Stomach (tissue), 9 donors: Measurements from ENCODE around the gene PRRX2. TPM values are rescaled to one million over a fixed set of nuclear protein-coding genes. Genes with fewer than 3 reads are reported as not detected.

Experiments used
- DNase-seq, 2 donors: peaks; one replicate each; pipeline versions ENCODE4 v3.0.0 to v3.0.0-alpha.2; 2013 to 2019
- H3K27ac ChIP-seq, 5 donors: fragments of 200-600 bp in 4 of 5; sonication (generic) in 4 of 5; one replicate each; pipeline ENCODE4 v1.5.1; 2013 to 2019; ENCODE audit warnings: mild to moderate bottlenecking in 1 of 5, moderate library complexity in 1 of 5
- H3K27me3 ChIP-seq, 3 donors: fragments of 200-600 bp; sonication (generic); one replicate each; pipeline ENCODE4 v1.5.1; 2017 to 2019; ENCODE audit warnings: mixed run types in 1 of 3
- H3K36me3 ChIP-seq, 4 donors: fragments of 200-600 bp; sonication (generic); 1 replicate in 3 of 4; 2 replicates in 1 of 4; pipeline ENCODE4 v1.5.1; 2016 to 2019
- H3K4me1 ChIP-seq, 4 donors: fragments of 200-600 bp; sonication (generic); one replicate each; pipeline ENCODE4 v1.5.1; 2016 to 2019
- H3K4me3 ChIP-seq, 4 donors: fragments of 200-600 bp; sonication (generic) in 3 of 4; one replicate each; pipeline ENCODE4 v1.5.1; 2016 to 2019; ENCODE audit warnings: mild to moderate bottlenecking in 1 of 4
- H3K9me3 ChIP-seq, 4 donors: fragments of 200-600 bp; sonication (generic); one replicate each; pipeline ENCODE4 v1.5.1; 2016 to 2019
- EP300 ChIP-seq: sonication (generic); formaldehyde crosslinking; IDR thresholded peaks from one replicate; pipeline ENCODE4 v1.6.1; 2017; ENCODE audit warnings: antibody characterized with exemption
- POLR2A ChIP-seq, 4 donors: fragments of 450-650 bp; IDR thresholded peaks; one replicate each; pipeline ENCODE4 v1.6.1; 2016; ENCODE audit warnings: antibody characterized with exemption in 4 of 4, control low read depth in 2 of 4, mild to moderate bottlenecking in 1 of 4, moderate library complexity in 1 of 4
- POLR2AphosphoS5 ChIP-seq, 3 donors: sonication (generic); formaldehyde crosslinking; IDR thresholded peaks; one replicate each; pipeline ENCODE4 v1.6.1; 2016; ENCODE audit warnings: antibody characterized with exemption in 3 of 3
- WGBS, 5 donors: extraction: QIAGEN DNeasy Blood & Tissue Kit in 3 of 5; methylation state at CpG; one replicate each; pipeline versions ENCODE4 v1.1.5 to v1.1.7; 2013 to 2018; 5-methylcytosine and 5-hydroxymethylcytosine counted together
- intact Hi-C: fragments of 100-400 bp; cut with DNase I; formaldehyde crosslinking; loops from one replicate; pipeline ENCODE4 v1.15.1; 2023; ENCODE audit warnings: low total_unique reads
- polyA plus RNA-seq, 3 donors: library from polyadenylated mRNA; stranded (reverse); fragments of 200-250 nt; gene quantifications; one replicate each; pipeline ENCODE4 v1.2.3, GENCODE V29; 2013
- total RNA-seq, 5 donors: library from RNA; depleted of rRNA; stranded (reverse); fragments of >200 nt; gene quantifications; one replicate each; pipeline versions ENCODE4 v1.1.0 to v1.2.3, GENCODE V29; 2014 to 2016
- TF ChIP-seq, protein P1 (sequence below), 7 experiments: fragments of 450-650 bp in 4 of 7; fragments of 200-600 bp in 3 of 7; sonication (generic) in 3 of 7; IDR thresholded peaks; one replicate each; pipeline ENCODE4 v1.5.1; 2016 to 2019; ENCODE audit warnings: antibody characterized with exemption in 7 of 7, control low read depth in 2 of 7, mild to moderate bottlenecking in 1 of 7
- donor health status: healthy with polysubstance abuse.
- donor health status: Bipolar disorder and iron deficiency.
- donor health status: healthy.

The PRRX2 gene
- total and polyA plus RNA-seq, 8 donors = 0.87 to 8.4 (median 3.0) TPM; not detected in 2

DNA sequence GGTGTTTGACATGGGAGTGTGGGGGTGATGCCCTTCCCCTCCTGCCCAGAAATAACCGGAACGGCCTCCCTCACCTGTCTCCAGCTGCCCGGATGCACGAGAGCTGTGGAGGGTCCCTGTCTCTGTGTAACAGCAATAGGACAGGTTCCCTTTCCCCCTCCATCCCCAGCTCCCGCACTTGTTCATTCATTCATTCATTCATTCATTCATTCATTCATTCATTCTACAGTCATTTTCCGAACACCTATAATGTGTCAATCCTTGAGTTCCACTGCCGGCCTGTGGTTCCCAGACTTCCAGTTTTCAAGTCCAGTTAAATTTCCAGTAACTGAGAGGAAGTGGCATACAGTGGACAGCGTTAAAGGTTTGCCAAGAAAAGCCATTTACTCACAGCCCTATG, 7.3 kb downstream of the PRRX2 start:
- intact Hi-C loops = no loop called here
- no peak overlapping the region for H3K4me3 ChIP-seq
- TF ChIP-seq POLR2AphosphoS5 (IDR thresholded peaks at IDR 0.05) = no peak
- H3K36me3 ChIP-seq = no peaks in the 10 kb centered on the region
- H3K4me1 ChIP-seq = peaks cover 0 to 4% (median 0%) of the 10 kb centered on the region in 4 donors
- no peaks in the 10 kb centered on the region for H3K9me3 ChIP-seq
- no peak for DNase-seq
- no peak overlapping the region for H3K27ac ChIP-seq
- peaks cover 0 to 69% (median 1%) of the 10 kb centered on the region in 3 donors for H3K27me3 ChIP-seq
- 77 to 89% (median 84%) methylated on average over 8 of the region's 8 CpGs for WGBS, 5 donors

DNA sequence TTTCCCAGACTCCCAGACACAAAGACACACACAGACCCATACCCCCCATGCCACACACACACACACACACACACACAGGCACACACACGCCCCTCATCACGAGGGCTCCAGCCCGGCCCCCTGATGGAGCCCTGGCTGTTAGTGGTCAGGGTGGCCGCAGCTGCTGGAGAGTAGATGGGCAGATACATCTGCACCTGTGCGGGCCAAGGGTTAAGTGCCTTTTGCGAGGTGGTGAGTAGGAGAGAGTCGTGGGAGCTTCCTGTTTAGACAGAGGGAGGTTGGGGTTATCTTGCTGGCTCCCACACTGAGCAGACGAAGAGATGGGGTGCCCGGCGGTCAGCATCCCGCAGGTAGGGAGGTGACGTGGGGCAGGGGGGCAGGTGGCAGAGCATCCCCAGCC, 8.2 kb downstream of the PRRX2 start:
- 50 to 70% (median 58%) methylated on average over 7 to 12 of the region's 12 CpGs for WGBS, 5 donors
- Histone ChIP-seq H3K27ac (no peak overlapping the region), H3K36me3 (no peaks in the 10 kb centered on the region), H3K27me3 (peaks cover 0 to 67% (median 0%) of the 10 kb centered on the region in 3 donors), H3K4me3 (no peak overlapping the region), H3K4me1 (peaks cover 0 to 4% (median 0%) of the 10 kb centered on the region in 4 donors), H3K9me3 (no peaks in the 10 kb centered on the region)
- DNase-seq = no peak
- intact Hi-C loops = no loop called here
- TF ChIP-seq, protein P1, sequence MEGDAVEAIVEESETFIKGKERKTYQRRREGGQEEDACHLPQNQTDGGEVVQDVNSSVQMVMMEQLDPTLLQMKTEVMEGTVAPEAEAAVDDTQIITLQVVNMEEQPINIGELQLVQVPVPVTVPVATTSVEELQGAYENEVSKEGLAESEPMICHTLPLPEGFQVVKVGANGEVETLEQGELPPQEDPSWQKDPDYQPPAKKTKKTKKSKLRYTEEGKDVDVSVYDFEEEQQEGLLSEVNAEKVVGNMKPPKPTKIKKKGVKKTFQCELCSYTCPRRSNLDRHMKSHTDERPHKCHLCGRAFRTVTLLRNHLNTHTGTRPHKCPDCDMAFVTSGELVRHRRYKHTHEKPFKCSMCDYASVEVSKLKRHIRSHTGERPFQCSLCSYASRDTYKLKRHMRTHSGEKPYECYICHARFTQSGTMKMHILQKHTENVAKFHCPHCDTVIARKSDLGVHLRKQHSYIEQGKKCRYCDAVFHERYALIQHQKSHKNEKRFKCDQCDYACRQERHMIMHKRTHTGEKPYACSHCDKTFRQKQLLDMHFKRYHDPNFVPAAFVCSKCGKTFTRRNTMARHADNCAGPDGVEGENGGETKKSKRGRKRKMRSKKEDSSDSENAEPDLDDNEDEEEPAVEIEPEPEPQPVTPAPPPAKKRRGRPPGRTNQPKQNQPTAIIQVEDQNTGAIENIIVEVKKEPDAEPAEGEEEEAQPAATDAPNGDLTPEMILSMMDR (IDR thresholded peaks at IDR 0.05) = no peak
- TF ChIP-seq POLR2AphosphoS5 (IDR thresholded peaks at IDR 0.05) (no peak), POLR2A (IDR thresholded peaks at IDR 0.05) (no peak), EP300 (no peak)

DNA sequence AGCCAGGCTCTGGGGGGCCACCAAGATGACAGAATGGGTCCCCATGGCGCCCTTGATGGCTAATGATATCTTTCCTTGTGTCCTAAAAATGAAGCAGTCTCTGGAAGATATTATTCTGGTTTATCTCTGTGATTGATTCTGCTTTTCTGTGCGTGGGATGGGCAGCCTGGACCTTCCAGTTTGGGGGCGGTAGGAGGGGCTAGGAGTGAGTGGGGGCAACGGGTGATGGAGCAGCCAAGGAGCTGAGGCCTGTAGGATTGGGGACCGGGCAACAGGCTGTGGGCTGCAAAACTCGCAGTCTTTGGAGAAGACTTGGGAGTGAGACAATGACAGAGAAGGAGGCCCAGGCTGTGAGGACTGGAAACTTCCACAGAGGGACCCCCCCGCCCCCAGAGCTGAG, 8.8 kb downstream of the PRRX2 start:
- DNase-seq = no peak
- TF ChIP-seq, protein P1 (IDR thresholded peaks at IDR 0.05) = no peak
- TF ChIP-seq POLR2AphosphoS5 (IDR thresholded peaks at IDR 0.05) = no peak
- no peak for TF ChIP-seq EP300
- no peak for TF ChIP-seq POLR2A (IDR thresholded peaks at IDR 0.05)
- Histone ChIP-seq H3K9me3 (no peaks in the 10 kb centered on the region), H3K27ac (no peak overlapping the region), H3K4me1 (peaks cover 0 to 4% (median 0%) of the 10 kb centered on the region in 4 donors), H3K36me3 (no peaks in the 10 kb centered on the region), H3K27me3 (peaks cover 0 to 69% (median 0%) of the 10 kb centered on the region in 3 donors), H3K4me3 (no peak overlapping the region)
- WGBS, 5 donors = 60 to 82% (median 70%) methylated on average over 6 to 7 of the region's 7 CpGs
- intact Hi-C loops = no loop called here

DNA sequence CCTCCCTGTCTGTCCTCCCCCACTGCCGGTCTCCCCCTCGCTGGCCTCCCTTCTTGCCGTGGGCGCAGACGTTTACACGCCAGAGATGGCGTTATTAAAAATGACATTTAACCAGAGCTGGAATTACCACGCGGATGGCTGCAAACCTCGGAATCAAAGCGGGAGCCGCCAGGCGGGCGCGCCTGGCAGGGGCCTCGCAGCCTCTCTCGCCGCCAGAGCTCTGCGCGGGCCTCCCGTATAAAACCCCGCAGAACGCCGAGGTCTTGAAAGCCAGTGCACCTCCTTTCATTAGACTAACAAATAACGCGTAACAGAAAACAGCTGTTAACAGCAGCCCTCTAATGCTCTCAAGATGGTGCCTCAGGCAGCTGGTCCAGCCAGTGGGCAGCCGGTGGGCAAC, 10.2 kb downstream of the PRRX2 start:
- H3K9me3 ChIP-seq = no peaks in the 10 kb centered on the region
- 41 to 77% (median 68%) methylated on average over 20 to 27 of the region's 27 CpGs for WGBS, 5 donors
- no peak overlapping the region for H3K27ac ChIP-seq
- H3K27me3 ChIP-seq = peaks cover 0 to 69% (median 0%) of the 10 kb centered on the region in 3 donors
- no peaks in the 10 kb centered on the region for H3K36me3 ChIP-seq
- no peak overlapping the region for H3K4me3 ChIP-seq
- intact Hi-C loops = no loop called here
- H3K4me1 ChIP-seq = peaks cover 0 to 4% (median 0%) of the 10 kb centered on the region in 4 donors
- peak in 1 of 2 donors; percentile 34 for DNase-seq
- TF ChIP-seq, protein P1 (IDR thresholded peaks at IDR 0.05) = no peak
- TF ChIP-seq POLR2AphosphoS5 (IDR thresholded peaks at IDR 0.05) = no peak
- TF ChIP-seq EP300 = no peak
- no peak for TF ChIP-seq POLR2A (IDR thresholded peaks at IDR 0.05)

DNA sequence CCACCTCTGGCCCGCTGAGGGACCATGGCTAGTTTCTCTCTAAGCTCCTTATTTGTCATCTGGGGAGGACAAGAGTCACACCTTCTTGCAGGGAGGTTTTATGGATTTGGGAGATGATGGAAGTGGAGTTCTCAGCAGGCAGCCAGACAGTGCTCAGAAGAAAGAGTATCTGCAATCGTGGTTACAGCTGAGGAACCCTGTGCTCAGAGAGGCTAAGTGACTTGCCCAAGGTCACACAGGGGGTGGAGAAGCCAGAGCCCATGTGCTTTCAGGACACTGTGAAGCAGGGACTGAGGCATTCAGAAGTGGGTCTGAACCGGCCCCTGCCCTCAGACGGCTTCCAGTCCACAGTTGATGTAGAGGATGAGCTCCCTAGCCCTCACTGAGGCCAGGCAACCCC, 10.8 kb downstream of the PRRX2 start:
- H3K4me3 ChIP-seq = no peak overlapping the region
- intact Hi-C loops = no loop called here
- H3K9me3 ChIP-seq = no peaks in the 10 kb centered on the region
- no peak for TF ChIP-seq EP300
- TF ChIP-seq, protein P1 (IDR thresholded peaks at IDR 0.05) = no peak
- TF ChIP-seq POLR2AphosphoS5 (IDR thresholded peaks at IDR 0.05) = no peak
- no peak for TF ChIP-seq POLR2A (IDR thresholded peaks at IDR 0.05)
- 67 to 81% (median 78%) methylated on average over 2 to 4 of the region's 4 CpGs for WGBS, 5 donors
- DNase-seq = no peak
- peaks cover 0 to 72% (median 0%) of the 10 kb centered on the region in 3 donors for H3K27me3 ChIP-seq
- no peaks in the 10 kb centered on the region for H3K36me3 ChIP-seq
- H3K27ac ChIP-seq = no peak overlapping the region
- peaks cover 0 to 4% (median 0%) of the 10 kb centered on the region in 4 donors for H3K4me1 ChIP-seq
